Measurements from ENCODE around the gene CDKN1C. TPM values are rescaled to one million over a fixed set of nuclear protein-coding genes. Genes with fewer than 3 reads are reported as not detected.

The CDKN1C gene
- total RNA-seq, 2 donors from 2014 or later = 23.6 to 58.8 TPM

DNA sequence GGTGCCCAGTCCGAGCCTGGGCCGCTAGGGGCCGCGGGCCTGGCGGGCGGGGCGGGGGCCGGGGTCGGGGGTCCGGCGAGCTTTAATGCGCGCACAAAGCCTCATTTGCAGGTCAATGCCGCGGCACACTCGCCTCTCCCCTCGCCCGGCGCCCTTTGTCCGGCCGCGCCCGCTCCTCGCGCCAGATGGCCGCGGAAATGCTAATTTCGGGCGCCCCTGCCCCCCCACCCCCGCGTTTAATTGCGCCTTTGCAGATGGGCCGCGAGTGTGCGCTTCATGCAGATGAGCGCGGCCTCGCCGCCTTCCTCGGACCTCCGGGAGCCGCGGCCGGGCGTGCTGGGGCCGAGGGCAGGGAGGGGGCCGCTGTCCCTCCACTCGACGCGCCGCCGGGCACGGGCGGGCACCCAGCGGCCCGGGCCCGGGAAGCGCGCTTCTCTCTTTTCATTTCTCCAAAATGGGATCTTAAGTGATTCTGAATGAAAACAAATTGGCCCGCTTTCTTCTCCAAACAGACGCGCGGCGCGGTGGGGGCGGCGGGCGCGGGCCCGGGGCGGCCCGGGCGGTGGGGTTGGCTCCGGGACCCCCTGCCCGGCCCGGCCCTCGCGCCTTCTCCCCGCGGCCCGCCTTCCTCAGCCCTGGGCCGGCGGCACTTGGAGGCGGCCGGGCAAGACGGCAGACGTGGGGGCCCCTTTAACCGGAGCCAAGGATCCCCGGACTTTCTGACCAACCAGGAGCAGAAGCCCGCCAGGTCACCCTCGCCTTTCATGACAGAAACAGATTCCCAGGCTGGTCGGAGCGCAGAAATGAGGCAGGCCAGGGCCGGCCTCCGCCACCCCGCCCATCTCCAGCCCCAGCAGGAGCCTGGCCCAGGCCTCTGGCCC is 22.9 kb downstream of the CDKN1C start:
- intact Hi-C loops (cut with DNase I) = no loop called here
- DNase-seq (ENCODE audit: low spot score) = no peak

DNA sequence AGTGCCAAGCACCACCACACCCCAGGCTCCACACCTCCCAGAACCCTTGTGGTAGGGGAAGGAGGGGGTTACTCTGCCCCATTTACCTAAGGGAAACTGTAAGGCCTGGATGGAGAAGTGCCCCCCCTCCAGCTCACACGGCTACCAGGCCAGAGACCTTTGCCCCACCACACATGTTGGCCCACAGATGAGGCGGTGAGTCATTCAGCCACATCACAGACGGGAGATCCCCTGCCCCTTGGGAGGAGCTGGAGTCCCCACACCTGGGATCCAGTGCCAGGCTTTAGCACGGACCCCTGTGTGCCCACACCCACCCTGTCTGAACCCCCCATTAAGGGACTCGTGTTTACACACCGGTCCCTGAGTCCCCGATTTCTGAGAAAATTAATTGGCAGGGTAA is 24.9 kb downstream of the CDKN1C start:
- DNase-seq (ENCODE audit: low spot score) = no peak
- intact Hi-C loops (cut with DNase I) = no loop called here

DNA sequence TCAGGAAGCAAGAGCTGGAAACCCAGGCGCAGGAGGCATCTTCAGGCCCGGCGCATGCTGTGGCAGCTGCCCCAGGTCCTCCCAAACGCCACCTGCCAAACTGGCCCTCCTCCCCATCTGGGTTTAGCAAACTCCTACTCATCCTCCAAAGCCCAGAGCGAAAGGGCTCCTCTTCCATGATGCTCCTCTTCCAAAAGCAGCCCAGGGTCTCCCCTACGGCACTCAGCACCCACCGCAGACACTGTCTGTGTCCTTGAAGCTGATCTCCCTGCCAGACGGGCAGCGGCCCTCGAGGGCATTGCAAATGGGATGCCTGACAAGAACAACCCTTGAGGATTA is 25.9 kb downstream of the CDKN1C start:
- no peak for DNase-seq (ENCODE audit: low spot score)

DNA sequence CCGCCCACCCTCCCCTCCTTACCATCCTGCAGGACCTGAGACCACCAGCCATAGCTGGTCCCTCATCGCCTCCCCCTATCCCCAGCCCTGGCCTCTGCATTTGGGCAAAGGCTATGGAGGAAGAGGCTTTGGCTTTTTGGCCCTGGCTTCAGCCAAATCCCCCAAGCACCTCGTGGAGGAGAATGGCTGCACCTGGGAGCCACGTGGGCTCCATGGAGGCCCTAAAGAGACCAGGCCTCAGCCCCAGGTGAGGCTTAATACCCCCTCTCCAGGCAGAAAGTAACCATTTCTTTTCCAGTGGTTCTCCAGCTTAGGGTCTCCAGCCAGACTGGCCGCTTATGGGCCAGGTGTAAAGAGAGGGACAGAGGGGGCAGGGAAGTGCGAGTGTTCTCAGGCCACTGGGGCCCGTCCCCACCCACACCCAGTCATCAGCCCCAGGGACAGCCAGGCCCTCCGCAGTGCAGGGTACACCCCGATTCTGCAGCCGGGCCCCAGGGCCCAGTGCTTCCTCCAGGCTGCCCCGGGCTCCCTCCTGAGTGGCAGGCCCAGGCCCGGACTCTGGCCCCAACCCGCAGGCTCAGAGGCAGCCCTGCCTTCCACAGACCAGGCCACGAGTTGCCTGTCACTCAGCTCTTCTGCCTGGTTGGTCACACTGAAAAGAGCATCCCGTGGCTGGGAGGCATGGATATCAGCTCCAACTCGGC is 26.4 kb downstream of the CDKN1C start:
- intact Hi-C loops (cut with DNase I) = no loop called here
- no peak for DNase-seq (ENCODE audit: low spot score)

More for the DNA sequence above, 25.9 kb downstream of the CDKN1C start:
- intact Hi-C loops (cut with DNase I) = no loop called here

DNA sequence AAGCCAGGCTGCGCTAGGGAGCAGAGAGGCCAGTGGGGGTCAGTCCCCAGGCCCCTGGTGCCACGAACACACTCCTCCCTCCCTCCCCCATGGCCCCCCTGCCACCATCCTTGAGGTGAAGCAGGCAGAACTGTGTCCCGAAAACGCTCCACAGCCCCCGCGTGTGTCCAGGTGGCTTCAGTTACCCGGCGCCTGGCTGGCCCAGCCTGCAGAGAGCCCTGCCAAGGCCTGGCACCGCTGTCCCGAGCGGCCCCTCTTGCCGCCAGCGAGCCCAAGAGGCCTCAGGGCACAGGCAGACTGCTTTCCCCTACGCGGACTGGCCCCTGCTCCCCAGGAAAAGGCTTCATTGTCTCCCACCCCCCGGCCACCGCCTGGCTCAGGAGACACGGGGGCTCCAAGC is 27.7 kb downstream of the CDKN1C start:
- DNase-seq (ENCODE audit: low spot score) = no peak
- intact Hi-C loops (cut with DNase I) = no loop called here

DNA sequence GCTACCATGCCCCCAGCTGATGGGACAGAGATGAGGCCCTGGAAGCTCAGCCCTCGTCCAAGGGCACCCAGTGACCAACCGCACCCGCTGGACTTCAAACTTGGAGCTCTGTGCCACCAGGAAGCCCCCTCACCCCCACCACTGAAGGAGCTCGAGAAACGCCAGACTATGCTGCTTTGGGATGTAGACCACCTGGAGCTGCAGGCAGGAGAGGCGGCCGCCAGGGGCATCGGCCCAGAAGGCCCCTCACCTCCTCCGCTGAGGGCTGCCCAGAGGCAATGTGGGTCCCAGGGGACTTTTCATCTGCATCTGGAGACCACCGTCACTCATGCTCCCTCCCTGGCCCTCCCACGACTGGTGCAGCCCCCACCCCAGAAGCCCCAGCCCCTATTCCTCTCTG is 28.3 kb downstream of the CDKN1C start:
- intact Hi-C loops (cut with DNase I) = no loop called here

DNA sequence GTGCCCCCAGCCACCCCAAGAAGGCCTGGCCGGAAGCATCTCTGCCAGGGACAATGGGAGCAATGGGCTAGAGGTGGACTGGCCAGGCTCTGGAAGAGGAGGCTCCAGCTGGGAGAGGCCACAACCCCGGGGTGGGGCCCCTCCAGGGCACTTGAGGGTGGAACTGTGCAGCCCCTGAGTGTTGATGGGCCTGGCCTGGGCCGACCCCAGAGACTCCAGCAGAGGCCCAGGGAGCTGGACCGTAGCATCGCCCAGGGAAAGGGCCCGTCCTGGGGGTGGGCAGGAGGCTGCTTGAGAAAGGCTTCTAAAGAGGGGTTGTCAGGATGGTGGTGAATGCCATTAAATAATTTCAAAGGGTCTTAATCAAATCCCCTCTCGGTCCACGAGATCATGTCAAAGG is 30.4 kb downstream of the CDKN1C start:
- intact Hi-C loops (cut with DNase I) = no loop called here
- no peak for DNase-seq (ENCODE audit: low spot score)

More for the DNA sequence above, 28.3 kb downstream of the CDKN1C start:
- no peak for DNase-seq (ENCODE audit: low spot score)

DNA sequence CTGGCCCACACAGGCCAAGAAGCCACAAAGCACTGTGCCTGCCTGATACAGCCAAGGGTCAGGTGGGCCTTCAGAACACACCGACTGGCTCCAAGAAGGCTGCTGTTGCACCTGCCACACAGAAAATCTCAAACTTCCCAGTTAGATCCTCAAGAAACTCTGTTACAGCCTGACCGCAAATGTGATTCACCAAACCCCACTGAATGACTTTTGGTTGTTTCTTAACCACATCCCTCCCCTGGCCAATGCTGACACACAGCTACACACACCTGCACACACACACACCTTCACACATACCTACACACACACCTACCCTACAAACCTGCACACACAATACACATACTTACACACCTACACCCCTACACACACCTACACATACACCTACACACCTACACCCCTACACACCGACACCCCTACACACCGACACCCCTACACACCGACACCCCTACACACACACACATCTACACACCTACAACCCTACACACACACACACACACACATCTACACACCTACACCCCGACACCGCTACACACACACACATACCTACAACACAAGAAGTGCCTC is 31.5 kb downstream of the CDKN1C start:
- intact Hi-C loops (cut with DNase I) = no loop called here

DNA sequence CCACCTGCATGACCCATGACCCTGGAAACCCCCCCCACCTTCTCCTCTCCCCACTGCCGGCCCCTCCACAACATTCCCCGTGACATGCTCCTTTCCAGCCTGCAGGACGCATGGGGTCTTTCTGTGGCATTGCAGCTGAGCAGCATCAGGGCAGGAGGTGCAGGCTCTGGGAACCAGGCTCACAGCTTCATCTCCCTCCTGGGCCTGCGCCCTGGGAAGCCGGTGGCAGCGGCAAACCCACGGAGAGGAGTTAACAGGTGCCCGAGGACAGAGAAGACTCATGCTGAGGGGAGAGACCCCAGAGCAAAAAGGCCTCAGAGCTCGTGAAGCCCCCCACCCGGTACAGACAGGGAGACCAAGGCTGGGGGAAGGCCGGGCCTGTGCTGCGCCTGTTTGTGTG is 32.2 kb downstream of the CDKN1C start:
- intact Hi-C loops (cut with DNase I) = no loop called here
- no peak for DNase-seq (ENCODE audit: low spot score)

More for the DNA sequence above, 31.5 kb downstream of the CDKN1C start:
- no peak for DNase-seq (ENCODE audit: low spot score)

DNA sequence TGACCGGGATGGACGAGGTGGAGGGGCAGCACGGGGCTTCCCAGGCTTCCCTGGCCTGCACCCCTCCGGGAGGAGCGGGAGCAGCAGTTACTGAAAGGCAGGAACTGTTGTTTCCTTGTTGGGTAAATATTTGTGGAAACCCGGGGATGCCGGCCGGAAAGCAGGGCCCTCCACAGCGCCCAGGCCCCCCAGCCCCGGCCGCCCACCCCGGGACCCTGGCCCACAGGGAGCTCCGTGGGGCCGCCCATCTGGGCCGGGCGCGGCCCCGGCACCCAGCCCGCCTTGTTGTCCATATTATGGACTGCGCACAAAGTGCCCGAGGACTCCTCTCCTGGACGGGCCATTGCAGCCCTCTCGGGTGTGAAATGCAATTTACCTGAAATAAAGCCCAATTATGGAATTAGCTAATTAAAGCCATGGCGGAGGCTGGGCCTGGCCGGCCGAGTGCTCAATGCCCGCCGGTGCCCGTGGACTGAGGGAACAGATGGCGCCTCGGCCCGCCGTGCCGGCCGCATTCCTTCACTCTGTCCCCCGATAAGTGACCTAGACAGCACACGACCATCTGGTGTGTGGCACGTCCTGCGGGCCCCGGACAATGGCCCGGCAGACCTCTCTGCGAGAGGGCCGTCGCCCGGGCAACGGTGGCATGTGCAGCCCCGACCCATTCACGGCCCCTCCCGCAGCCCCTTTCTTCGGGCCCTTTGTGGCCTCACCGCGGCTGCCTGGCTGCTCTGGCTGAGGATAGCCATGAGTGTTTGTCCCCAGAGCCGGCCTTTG is 35.4 kb downstream of the CDKN1C start:
- no peak for DNase-seq (ENCODE audit: low spot score)
- intact Hi-C loops (cut with DNase I) = no loop called here

DNA sequence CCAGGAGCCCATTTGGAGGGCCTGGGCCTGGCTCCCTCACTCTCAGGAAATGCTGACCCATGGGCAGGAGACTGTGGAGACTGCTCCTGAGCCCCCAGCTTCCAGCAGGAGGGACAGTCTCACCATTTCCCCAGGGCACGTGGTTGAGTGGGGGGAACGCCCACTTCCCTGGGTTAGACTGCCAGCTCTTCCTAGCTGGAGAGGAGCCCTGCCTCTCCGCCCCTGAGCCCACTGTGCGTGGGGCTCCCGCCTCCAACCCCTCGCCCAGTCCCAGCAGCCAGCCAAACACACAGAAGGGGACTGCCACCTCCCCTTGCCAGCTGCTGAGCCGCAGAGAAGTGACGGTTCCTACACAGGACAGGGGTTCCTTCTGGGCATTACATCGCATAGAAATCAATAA is 37.1 kb downstream of the CDKN1C start:
- intact Hi-C loops (cut with DNase I) = no loop called here
- DNase-seq (ENCODE audit: low spot score) = no peak

DNA sequence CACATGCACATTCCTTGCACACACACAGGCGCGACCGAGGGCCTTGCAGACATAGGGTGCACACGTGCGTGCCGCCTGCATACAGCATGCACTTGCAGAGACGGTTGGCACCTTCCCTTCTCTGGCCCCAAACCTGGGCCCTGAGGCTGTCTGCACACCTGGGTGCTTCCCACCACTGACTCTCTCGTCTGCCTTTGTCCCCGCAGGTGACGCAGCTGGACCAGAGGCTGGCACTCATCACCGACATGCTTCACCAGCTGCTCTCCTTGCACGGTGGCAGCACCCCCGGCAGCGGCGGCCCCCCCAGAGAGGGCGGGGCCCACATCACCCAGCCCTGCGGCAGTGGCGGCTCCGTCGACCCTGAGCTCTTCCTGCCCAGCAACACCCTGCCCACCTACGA is 38.0 kb downstream of the CDKN1C start:
- intact Hi-C loops (cut with DNase I) = no loop called here

DNA sequence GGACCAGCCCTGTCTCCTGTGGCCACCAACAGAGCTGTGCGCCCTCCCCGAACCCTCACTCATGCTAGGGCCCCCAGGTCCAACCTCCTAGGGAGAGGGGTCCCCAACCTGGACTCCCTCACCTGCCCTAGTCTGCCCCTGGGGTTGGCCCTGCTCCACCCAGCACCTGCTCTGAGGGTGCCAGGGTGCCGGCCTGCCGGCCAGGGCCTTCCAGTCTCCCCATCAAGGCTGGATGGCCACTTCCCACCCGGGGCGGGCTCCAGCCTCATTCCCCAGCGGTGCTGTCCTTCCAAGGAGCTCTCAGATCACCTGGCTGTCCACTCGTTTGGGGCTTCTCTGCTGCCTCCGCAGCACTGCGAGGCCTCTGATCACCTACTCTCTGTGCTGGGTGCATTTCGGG is 39.1 kb downstream of the CDKN1C start:
- intact Hi-C loops (cut with DNase I) = no loop called here

More for the DNA sequence above, 38.0 kb downstream of the CDKN1C start:
- DNase-seq (ENCODE audit: low spot score) = no peak

DNA sequence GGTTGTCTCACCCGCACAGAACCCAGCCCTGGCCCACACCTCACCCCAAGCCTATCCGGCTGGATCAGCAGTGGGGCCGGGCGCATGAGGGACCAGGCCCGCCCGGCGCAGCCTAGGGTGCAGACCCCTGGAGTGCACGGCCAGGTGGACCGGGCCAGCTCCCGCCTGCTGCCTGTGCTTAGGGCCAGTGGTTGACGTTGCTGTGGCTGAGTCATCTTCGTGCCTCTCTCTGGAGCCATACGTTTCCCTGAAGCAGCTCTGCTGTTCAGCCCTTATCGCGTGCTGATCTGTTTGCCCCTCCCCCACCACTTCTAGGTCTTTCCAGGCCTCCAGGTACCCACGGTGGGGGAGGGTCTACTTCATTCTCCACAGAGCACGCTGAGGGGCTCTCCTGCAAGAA is 39.5 kb downstream of the CDKN1C start:
- intact Hi-C loops (cut with DNase I) = no loop called here
- no peak for DNase-seq (ENCODE audit: low spot score)

More for the DNA sequence above, 39.1 kb downstream of the CDKN1C start:
- no peak for DNase-seq (ENCODE audit: low spot score)

DNA sequence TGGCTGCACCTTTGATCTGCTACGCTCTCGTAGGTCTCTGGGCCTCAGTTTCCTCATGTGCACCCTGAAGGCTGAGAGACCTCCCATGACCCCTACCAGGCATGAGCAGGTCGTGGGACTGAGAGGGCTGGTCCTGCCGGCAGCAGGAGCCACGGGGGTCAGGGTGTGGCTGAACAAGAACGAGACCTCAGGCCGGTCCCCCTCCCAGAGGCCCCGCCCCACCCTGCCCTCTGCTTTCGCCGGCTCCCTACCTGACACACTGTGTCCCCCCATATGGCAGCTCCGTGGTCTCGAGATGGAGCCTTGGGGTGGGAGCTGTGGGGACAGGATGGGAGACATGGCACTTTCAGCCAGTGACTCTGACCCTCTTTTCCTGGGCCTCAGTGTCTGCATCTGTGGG is 40.6 kb downstream of the CDKN1C start:
- intact Hi-C loops (cut with DNase I) = no loop called here
- no peak for DNase-seq (ENCODE audit: low spot score)

DNA sequence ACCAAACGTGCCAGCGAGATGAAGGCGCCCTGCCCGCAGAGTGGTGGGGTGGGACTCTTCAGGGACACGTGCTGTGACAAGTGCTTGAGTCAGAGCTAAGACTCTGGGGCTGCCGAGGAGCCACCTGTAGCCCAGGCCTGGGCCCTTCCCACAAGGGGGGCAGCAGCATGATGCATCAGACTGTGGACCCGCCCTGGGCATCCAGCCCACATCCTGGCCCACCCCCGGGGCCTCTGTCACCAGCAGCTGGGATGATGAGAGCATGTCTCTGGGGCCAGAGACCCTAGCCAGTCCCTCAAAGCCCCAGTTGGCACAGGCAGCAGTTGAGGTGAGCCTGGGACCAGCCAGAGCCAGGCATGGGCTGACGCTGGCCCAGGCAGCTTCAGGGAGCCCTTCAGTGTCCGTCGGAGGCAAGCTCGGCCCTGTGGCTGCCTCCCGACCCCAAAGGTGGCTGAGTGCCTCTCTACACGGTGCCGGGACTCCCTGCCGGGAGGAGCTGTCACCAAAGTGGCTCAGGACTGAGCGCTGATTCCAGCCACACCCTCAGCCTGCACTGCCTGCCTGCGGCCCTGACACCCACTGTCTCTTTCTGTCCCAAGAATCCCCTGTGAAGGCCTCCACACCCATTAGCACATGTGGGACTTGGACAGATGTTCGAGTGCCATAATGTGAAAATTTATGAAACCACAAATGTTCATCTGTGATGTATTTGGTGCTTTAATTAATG is 41.3 kb downstream of the CDKN1C start:
- intact Hi-C loops (cut with DNase I) = no loop called here

DNA sequence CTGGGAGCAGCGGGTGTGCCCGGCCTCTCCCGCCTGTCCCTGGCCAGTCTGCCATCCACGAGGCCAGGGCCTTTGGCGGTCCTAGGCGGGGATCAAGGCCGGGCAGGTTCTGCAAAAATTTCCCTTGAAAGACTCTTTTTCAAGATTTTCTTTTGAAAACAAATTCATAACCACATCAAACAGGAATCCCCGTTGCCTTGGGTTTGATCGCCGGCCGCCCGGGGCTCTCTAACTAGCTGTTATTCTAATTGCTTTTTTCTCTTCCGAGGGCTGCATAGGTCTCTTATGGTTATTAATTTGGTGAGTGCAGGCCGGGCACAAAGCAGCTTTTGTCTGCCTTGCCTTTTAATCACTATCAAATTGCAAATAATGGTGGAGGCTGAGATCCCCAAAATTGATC is 42.0 kb downstream of the CDKN1C start:
- intact Hi-C loops (cut with DNase I) = no loop called here
- DNase-seq (ENCODE audit: low spot score) = no peak

More for the DNA sequence above, 41.3 kb downstream of the CDKN1C start:
- DNase-seq (ENCODE audit: low spot score) = no peak

DNA sequence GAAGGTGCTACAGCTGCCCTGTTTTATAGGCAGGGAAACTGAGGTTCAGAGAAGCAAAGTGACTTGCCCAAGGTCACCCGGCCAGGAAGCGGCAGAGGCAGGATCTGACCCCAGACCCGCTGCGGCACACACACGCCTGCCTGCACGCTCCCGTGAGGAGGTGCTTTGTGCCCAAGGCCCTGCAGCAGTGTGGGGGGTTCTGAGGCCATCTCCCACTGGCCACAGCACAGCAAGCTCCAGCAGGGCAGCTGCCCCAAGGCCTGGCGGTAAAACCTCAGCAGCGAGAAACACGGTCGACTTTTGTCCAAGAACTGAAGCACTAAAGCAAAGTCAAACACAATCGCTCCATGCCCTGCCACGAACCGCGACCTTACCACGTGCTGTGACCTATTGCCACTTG is 42.7 kb downstream of the CDKN1C start:
- intact Hi-C loops (cut with DNase I) = no loop called here
- no peak for DNase-seq (ENCODE audit: low spot score)
